GM12865 (cell line): ENCODE data around the gene ID3.
"Not testable (repeated sequence)": the region's sequence is repeated elsewhere in the genome, so short reads cannot be mapped to it uniquely, and the experiment has no call there.

Source experiments
- DNase-seq: peaks from one replicate; pipeline ENCODE4 v3.0.0; 2010; ENCODE audit warnings: low read depth
- H3K4me3 ChIP-seq: 2 replicates; pipeline ENCODE4 v1.5.1; 2011; ENCODE audit warnings: mild to moderate bottlenecking, low read depth, low read length, control low read depth
- CTCF ChIP-seq: IDR thresholded peaks from 2 replicates; pipeline ENCODE4 v1.5.1; 2011; ENCODE audit warnings: low read length, control low read depth, low read depth, inconsistent platforms; ENCODE audit not compliant: insufficient read depth; ENCODE audit errors: missing control alignments

ID3 gene

DNA sequence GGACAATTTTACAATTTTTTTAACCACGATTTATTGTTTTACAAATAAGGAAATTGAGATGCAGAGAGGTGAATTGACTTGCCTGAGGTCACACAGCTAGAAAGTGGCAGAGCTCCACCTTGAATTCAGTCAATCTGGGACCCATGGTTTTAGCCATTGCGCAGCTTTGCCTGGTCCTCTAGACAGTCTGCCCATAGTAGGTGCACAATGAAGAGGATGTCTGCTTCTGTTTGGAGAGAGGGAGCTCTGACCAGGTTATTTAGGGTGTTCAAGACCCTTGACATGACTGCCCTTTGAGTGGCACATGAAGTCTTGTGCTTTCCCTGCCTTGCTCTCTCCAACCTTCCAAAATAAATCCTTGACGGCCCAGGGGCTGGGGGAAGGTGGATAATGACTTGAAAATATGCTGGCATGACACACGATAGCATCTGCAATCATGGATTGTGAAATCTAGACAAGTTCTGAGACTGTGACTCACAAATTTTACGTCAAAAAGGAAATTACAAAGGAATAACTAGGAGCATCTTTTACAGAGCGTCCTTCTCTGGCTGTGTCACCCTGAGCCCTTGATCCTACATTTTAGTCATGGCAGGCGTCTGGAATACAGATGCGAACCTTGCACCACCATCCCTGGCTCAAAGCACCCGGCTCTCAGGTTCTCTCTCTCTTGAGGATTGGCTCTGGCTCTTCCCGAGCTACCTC, 26.2 kb upstream of the ID3 start:
- H3K4me3 ChIP-seq, result no peak overlapping the region
- no peak for TF ChIP-seq CTCF
- no peak for DNase-seq

DNA sequence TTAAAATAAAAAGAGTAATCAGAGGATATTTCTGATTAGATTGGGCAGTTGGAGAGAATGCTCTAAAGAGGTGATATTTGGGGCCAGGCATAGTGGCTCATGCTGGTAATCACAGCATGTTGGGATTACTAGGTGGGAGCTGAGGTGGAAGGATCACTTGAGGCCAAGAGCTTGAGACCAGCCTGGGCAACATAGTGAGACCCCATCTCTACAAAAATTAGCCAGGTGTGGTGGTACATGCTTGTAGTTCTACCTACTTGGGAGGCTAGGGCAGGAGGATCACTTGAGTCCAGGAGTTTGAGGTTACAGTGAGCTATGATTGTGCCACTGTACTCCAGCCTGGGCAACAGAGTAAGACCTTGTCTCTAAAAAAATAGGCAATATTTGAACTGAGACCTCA, 24.4 kb upstream of the ID3 start:
- DNase-seq, H3K4me3 ChIP-seq: not testable (repeated sequence)

GRCh38 chr1:23582820-23583219, 23.5 kb upstream of the ID3 start:
- DNase-seq, result no peak
- no peak overlapping the region for H3K4me3 ChIP-seq
- TF ChIP-seq CTCF, result no peak

GRCh38 chr1:23581219-23581618, 21.9 kb upstream of the ID3 start:
- TF ChIP-seq CTCF, result no peak
- DNase-seq, result no peak

DNA sequence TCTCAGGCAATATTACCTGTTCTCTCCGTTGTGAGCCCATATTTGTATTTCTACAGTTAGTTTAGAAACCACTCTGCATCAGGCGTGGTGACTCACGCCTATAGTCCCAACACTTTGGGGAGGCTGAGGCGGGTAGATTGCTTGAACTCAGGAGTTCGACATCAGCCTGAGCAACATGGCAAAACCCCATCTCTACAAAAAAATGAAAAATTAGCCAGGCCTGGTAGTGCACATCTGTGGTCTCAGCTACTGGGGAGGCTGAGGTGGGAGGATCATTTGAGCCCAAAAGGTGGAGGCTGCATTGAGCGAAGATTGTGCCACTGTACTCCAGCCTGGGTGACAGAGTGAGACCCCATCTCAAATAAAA, 19.7 kb upstream of the ID3 start:
- no peak overlapping the region for H3K4me3 ChIP-seq
- DNase-seq, result no peak
- TF ChIP-seq CTCF, result no peak

More at GRCh38 chr1:23581219-23581618, 21.9 kb upstream of the ID3 start:
- no peak overlapping the region for H3K4me3 ChIP-seq

- H3K4me3 ChIP-seq, result peak overlapping the region; percentile 74
- DNase-seq, result peak; percentile 66
- no peak for TF ChIP-seq CTCF
These were observed 19.2 kb upstream of the ID3 start for GRCh38 chr1:23578311-23578996.

DNA sequence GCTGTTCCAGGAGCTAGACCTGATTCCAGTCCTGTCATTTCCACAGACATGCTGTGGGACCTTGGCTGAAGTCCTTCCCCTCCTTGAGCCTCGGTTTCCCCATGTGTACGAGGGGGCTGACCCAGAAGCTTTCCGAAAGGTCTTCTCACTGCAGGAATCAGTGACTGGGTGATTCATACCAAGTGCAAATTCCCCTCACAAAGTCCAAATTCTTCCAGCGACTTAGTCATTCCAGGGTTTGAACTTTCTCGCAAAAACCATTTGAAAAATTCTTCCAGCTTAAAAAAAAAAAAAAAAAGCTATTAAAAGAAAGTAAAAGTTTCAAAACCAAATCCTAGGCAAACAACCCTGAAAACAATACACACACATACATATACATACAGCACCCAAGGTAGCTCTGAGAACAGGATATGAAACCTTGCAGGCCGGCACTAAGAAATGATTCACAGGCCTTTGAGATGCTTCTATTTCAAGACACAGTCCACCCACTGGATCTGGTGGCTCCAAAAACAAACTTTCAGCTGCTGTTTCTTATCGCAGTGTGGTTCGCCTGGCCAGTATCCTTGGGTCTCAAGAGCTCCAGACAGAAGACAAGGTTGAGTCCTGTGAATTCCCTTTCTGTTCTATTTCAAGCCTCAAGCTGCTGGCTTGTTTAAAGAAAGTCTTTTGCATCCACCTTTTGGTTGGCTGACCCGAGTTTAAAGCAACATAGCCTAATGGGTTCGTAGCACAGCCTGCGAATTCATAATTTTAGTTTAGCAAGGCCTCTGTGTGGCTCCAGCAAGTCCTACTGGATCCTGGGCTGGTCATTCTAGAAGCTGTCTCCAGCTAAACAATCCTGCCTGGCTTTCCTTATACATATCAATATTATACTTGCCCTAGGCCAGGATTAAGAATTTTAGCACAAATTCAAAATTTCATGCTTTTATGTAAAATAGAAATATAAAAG, 18.0 kb upstream of the ID3 start:
- TF ChIP-seq CTCF, result no peak
- peak; percentile 96 for DNase-seq
- peak overlapping the region; percentile 74 for H3K4me3 ChIP-seq
